ENCODE results near the gene KLHL22.

DNA sequence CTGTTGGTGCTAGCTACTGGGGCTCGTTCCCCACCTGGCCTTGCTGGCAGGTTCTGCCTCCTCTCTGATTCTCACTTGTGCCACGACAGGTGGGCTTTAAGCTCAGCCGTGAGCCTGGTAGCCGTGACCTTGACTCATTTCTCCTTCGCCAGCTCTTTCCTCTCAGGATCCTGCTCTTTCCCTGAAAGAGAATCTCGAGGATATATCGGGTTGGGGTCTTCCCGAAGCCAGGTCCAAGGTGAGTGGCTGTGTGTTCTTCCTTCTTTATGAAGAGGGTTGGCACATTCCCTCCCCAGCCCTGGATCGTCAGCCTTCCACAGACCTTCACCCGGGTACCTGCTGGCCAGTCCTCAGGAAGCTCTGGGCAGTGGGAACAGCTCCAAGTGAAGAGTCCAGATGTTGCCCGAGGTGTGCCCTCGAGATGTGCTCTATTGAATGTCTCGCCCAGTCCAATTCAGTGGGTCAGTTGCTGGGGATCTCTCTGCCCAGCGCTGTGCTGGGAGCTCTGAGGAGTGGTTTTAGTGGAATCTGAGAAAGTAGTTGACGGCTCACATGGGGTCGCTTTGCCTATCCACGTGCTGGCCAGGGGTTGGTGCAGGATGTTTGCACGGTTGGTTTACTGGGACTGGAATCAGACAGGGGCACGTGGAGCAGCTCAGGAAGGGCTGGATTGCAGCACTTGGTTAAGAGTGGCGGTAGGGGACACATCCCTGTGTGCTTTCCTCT is 100.3 kb downstream of the KLHL22 start:
- TF ChIP-seq POLR2A (IDR thresholded peaks at IDR 0.05) = no peak
- TF ChIP-seq, protein P1, sequence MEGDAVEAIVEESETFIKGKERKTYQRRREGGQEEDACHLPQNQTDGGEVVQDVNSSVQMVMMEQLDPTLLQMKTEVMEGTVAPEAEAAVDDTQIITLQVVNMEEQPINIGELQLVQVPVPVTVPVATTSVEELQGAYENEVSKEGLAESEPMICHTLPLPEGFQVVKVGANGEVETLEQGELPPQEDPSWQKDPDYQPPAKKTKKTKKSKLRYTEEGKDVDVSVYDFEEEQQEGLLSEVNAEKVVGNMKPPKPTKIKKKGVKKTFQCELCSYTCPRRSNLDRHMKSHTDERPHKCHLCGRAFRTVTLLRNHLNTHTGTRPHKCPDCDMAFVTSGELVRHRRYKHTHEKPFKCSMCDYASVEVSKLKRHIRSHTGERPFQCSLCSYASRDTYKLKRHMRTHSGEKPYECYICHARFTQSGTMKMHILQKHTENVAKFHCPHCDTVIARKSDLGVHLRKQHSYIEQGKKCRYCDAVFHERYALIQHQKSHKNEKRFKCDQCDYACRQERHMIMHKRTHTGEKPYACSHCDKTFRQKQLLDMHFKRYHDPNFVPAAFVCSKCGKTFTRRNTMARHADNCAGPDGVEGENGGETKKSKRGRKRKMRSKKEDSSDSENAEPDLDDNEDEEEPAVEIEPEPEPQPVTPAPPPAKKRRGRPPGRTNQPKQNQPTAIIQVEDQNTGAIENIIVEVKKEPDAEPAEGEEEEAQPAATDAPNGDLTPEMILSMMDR (IDR thresholded peaks at IDR 0.05) = no peak

All from uterus (tissue), 2 donors.